Measurements from ENCODE around the gene OSBP.
"Not testable (repeated sequence)": the region's sequence is repeated elsewhere in the genome, so short reads cannot be mapped to it uniquely, and the experiment has no call there.

Gene OSBP, protein sequence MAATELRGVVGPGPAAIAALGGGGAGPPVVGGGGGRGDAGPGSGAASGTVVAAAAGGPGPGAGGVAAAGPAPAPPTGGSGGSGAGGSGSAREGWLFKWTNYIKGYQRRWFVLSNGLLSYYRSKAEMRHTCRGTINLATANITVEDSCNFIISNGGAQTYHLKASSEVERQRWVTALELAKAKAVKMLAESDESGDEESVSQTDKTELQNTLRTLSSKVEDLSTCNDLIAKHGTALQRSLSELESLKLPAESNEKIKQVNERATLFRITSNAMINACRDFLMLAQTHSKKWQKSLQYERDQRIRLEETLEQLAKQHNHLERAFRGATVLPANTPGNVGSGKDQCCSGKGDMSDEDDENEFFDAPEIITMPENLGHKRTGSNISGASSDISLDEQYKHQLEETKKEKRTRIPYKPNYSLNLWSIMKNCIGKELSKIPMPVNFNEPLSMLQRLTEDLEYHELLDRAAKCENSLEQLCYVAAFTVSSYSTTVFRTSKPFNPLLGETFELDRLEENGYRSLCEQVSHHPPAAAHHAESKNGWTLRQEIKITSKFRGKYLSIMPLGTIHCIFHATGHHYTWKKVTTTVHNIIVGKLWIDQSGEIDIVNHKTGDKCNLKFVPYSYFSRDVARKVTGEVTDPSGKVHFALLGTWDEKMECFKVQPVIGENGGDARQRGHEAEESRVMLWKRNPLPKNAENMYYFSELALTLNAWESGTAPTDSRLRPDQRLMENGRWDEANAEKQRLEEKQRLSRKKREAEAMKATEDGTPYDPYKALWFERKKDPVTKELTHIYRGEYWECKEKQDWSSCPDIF

DNA sequence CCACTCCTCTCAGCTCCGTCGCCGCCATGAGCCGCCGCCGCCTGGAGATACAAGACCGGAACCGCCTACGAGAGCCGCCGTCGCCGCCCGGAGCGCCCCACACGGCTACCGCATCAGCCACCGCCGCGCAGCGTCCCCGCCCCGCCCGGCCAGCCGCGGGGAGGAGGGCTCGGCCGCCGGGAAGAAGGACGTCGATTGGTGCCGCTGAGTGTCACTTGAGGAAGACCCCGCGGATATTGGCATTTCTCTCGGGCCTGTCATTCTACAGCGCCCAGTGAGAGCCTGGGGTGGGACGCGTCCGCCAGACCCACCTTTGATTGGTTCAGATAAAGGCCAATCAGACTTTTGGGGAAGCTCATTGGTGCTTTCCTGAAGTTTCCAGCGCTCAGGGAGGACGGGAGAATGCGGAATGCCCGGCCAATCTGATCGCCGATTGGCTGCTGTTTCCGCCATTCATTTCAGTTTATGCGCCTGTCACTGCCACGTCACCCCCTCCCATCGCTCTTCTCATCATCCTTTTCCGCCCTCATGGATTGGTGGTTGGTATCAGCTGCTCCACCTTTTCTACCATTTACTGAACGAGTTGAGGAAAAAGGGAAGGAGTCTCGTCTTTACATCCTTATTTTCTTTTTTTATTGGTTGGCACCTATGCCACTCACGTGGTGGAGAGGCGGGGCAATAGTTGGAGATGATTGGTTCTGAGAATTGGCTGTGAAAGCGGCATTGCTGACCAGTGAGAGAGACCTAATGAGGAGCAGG, at the start of gene OSBP:
OSBP (minus strand) TSS at position 138 of the 759 bp plus-strand sequence; CDS start at position 28, 110 bp downstream.
- DNase-seq (ENCODE audit: low spot score), result peak; percentile 100

DNA sequence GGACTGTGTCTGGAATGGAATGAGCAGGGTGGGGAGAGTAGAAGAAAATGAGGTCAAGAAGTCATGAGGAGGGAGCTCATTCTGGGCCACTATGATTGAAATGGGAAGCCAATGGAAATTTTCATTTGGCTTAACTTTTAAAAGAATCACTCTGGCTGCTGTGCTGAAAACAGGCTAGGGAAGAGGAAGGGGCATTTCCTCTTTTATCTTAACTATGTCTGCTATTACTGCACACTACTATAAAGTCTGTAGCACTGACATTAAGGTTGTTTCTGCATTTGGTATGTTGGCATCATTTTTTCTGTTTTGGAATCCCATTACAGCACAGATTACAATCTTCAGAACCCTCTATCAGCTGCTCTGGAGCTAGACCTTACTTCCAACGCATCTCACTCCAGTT, 45.0 kb upstream of the OSBP start:
- no peak for DNase-seq (ENCODE audit: low spot score)

DNA sequence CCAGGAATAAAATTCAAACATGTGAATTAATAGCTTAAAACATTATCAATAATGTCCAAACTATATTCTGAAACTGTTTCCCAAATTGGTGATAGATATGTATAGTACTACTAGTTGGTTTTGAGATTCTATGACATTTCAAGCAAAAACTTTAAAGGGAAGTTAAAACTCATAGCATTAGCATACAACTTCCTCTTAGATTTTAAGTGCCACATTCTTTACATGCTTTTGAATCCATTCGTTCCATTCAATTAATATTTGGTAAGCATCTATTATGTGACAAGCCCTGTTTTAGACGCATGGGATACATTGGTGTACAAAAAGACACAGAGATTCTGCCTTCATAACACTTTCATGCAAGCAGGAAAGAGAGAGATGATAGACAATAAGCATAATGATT, 44.4 kb upstream of the OSBP start:
- DNase-seq (ENCODE audit: low spot score), result peak; percentile 28

DNA sequence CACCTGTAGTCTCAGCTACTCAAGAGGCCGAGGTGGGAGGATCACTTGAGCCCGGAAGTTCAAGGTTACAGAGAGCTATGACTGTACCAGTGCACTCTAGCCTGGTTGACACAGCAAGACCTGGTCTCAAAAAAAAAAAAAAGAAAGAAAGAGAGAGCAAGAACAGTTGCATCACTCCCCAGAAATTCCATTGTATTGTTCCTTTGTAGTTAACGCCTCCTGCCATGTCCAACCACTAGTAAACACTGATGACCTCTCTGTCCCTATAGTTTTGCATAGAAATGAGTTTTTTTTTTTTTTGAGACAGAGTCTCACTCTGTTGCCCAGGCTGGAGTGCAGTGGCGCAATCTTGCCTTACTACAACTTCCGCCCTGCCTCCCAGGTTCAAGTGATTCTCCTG, 42.5 kb upstream of the OSBP start:
- DNase-seq (ENCODE audit: low spot score), result no peak

DNA sequence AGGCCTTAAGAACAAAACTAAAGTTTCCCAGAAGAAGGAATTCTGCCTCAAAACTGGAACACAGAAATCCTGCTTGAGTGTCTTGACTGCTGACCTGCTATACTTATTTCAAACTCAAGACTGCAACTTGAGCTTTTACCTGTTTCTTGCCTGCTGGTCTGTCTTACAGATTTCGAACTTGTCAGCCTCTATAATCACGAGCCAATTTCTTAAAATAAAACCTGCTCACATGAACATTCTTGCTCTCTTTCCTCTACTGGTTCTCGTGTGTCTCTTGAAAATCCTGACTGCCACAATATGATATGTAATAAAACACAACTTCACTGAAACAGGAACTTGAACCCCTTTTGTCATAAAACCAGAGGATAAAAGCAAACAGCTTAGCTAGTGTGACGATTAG, 39.3 kb upstream of the OSBP start:
- DNase-seq (ENCODE audit: low spot score), result no peak

DNA sequence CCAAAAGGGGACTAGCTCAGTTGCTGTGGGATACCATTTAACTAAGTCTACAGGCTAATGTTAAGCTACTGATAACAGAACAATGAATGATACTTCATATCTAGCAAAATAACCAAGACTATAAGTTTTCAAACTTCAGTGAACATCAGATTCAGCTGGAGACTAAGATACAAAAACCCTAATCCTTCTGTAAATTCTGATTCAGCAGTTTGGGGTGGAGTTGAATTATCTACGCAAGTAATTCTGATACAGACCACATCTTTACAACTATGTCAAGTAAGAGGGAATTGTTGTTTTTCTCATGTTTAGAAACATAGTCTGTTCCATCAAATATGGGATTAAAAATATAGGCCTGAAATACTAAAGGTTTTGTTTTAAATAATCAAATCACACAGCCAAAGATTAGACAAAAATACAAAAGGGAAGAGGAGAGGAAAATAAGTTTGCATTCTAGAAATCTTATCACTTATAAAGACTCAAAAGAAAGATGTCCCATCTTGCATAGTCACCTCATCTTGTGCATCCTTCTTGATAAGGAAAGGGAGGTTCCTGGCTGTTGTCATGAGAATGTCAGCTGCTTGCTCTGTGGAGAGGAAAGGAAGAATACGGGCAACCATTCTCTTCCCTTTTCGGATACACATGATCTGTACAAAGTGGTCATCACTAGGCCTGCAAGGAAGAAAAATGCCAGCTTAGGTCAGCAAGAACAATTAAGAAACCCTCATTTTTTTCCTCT, 31.8 kb upstream of the OSBP start:
- DNase-seq (ENCODE audit: low spot score), result no peak

DNA sequence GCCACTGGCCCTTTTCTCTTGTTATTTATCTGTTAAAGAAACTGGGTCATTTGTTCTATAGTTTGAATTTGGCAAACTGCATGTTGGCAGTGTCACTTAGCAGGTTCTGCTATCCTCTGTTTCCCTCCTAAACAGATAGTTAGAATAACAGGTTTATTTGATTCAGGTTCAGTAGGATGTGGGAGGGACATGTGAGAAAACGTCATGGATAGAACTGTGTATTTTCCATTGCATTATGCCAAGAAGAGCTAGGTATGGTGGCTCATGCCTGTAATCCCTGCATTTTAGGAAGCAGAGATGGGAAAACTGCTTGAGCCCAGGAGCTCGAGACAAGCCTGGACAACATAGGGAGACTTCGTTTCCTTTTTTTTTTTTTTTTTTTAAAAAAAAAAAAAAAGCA, 29.0 kb upstream of the OSBP start:
- DNase-seq (ENCODE audit: low spot score), result no peak

DNA sequence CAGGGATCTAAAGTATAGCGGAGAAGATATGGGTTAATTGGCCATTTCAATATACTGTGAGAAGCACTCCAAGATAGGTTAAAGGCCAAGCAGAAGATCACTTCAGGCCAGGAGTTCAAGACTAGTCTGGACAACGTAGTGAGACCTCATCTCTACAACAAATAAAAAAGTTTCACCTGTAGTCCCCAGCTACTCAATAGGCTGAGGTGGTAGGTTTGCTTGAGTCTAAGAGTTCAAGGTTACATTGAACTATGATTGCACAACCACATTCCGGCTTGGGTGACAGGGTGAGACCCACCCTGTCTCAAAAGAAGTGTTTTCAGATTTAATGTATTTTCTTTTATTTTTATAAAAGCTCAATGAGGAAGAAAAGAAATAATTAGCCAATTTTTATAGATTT, 27.8 kb upstream of the OSBP start:
- no peak for DNase-seq (ENCODE audit: low spot score)

DNA sequence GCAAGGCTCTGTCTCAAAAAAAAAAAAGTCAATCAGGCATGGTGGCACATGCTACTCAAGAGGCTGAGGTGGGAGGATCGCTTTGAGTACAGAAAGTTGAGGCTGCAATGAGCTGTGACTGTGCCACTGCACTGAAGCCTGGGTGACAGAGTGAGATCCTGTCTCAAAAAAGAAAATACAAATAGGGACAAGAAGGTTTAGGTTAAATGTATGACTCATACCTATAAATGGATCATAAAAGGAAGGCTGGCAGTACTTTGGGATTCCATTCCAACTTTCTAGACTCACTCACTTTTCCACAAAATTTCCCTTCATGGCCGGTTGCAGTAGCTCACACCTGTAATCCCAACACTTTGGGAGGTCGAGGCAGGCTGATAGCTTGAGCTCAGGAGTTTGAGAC, 25.6 kb upstream of the OSBP start:
- no peak for DNase-seq (ENCODE audit: low spot score)

DNA sequence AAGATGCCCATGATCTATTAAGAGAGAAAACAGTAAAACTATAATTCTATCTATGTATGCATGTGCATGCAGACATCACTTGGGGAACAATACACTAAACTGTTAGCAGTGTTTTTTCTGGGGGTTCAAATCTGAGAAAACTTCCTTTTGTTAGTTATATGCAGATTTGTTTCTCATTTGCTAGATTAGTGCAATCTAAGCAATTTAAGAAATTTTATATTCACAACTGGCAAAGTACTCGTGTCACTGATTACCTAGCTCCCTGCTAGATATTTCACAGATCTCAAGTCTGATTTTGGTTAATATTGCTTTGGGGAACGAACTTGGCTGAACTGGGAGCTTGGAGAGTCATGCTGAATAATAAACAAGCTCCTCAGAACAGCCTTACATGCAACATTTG, 14.9 kb upstream of the OSBP start:
- no peak for DNase-seq (ENCODE audit: low spot score)

DNA sequence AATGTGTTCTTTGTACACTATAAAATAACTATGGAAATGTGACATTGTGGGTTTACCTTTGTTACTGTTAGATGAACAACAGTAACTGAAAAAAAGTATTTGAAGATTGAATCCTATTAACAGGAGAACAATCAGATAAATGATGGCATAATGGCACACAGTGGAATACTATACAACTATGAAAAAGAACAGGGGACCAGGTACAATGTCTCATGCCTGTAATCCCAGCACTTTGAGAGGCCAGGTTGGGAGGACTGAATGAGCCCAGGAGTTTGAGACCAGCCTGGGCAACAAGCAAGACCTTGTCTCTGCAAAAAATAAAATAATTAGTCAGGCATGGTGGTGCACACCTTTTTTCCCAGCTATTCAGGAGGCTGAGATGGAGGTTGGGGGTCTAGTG, 14.4 kb upstream of the OSBP start:
- no peak for DNase-seq (ENCODE audit: low spot score)

DNA sequence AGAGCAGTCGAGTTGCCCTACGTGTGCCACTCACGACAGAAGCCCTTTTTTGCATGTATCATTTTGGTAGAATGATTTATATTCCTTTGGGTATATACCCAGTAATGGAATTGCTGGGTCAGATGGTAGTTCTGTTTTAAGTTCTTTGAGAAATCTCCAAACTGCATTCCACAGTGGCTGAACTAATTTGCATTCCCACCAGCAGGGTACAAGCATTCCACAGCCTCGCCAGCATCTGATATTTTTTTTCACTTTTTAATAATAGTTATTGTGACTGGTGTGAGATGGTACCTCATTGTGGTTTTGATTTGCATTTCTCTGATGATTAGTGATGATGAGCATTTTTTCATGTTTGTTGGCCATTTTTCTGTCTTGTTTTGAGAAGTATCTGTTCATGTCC, 11.4 kb upstream of the OSBP start:
- not testable (repeated sequence) for DNase-seq (ENCODE audit: low spot score)

DNA sequence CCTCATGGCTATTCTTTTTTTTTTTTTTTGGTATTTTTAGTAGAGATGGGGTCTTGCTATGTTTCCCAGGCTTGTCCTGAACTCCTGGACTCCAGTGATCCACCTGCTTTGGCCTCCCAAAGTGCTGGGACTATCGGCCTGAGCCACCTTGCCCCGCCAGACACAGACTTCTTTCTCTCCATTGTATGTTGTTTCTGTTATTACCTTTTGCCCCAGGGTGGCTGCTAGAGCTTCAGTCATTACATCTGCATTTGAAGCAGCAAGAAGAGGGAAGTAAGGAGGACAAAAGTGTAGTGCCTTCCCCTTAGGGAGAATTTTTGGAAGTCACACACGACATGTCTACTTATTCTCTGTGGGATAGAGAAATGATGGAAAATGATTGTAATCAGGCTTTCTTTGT, 10.1 kb upstream of the OSBP start:
- no peak for DNase-seq (ENCODE audit: low spot score)

DNA sequence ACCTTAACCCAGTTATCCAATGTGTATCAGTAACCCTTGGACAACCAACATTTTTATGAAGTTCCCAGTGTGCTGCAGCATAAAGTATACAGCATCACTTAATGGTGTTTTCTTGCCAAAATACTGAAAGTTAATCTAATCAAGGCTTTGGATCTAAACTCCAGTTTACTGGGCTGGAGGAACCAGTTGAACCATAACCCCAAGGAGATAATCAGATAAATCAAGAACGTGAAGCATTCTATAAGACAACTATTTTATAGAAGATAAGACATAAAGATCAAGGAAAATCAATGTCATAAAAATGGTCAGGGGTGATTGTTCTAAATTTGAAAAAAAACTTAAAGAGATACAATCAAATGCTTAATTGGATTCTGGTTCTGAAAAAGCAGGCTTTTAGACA, 2.3 kb upstream of the OSBP start:
- no peak for DNase-seq (ENCODE audit: low spot score)

DNA sequence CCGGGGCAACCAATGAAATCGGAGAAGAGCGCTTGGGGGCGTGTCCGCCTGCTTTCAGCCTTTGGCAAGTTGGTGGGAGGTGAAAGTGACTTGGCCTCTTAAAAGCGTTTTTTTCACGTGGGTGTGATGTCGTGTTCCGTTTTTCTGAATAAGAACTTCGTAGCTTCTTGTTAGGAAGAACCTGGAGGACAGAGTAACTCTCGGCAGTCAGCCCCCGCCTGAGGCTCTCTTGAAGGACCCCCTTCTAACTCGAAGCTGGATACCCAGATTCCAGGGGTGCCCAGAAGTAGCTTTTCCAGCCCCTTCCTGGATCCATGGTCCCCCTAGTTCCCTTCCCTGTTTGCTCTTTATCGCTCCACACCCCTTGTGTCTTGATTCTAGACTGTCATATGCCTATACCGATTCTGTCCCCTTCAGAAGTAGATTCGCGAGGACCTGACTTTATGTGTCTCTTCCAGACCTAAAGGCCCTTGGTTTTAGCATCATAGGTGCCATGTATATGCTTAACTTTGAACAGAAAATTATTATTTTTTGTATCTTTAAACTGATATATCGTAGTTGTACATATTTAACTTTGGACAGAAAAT, 915 bp upstream of the OSBP start:
- DNase-seq (ENCODE audit: low spot score), result no peak

DNA sequence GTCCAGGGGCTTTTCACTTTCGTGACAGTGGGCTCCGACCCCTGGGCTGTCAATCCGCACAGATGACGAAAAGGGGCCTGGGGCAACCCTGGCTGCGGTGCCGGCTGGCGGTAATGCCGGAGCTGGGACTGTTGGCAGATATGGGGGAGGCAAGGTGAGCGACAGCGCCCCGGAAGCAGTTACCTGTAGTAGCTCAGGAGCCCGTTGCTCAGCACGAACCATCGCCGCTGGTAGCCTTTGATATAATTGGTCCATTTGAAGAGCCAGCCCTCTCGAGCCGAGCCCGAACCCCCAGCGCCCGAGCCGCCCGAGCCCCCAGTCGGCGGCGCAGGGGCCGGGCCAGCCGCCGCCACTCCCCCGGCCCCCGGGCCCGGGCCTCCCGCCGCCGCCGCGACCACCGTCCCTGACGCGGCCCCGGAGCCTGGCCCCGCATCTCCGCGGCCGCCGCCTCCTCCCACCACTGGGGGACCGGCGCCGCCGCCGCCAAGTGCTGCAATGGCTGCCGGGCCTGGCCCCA, 396 bp downstream of the OSBP start:
- peak; percentile 63 for DNase-seq (ENCODE audit: low spot score)

DNA sequence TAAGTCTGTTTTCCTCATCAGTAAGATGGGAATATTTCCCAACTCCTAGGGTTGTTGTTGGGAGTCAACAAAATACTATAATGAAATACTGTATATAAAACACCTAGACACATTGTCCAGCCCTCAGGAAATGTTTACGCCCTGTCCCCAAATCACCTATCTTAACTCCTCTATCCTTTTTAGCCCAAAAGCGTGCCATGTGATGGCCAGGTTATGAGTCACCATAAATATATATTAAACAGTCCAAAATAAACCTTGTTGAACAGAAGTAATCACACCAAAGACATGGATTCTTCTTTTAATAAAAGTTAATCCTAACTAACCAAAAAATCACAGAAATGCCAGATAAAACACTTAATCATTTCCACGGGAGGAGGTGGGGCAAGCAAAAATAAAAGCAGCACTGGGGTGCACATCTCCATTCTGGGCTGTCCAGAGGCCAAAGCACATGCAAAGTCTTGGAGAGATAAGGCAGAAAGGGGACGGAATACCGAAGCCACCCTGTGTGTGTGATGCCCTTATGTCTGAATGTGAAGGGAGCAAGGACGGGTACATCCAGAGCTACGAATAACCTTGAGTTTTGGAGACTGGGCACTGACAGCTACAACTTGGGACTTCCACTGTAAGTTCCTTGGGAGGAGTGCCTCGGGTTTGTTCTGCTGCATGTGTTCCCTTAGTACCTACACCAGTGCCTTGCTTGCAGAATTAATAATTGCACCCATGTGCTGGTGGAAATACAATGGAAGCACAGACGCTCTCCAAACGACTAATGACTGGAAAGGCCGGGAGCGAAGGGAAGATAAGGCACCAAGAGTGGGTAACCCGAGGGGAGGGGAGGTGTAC, 1.1 kb downstream of the OSBP start:
- DNase-seq (ENCODE audit: low spot score), result no peak

DNA sequence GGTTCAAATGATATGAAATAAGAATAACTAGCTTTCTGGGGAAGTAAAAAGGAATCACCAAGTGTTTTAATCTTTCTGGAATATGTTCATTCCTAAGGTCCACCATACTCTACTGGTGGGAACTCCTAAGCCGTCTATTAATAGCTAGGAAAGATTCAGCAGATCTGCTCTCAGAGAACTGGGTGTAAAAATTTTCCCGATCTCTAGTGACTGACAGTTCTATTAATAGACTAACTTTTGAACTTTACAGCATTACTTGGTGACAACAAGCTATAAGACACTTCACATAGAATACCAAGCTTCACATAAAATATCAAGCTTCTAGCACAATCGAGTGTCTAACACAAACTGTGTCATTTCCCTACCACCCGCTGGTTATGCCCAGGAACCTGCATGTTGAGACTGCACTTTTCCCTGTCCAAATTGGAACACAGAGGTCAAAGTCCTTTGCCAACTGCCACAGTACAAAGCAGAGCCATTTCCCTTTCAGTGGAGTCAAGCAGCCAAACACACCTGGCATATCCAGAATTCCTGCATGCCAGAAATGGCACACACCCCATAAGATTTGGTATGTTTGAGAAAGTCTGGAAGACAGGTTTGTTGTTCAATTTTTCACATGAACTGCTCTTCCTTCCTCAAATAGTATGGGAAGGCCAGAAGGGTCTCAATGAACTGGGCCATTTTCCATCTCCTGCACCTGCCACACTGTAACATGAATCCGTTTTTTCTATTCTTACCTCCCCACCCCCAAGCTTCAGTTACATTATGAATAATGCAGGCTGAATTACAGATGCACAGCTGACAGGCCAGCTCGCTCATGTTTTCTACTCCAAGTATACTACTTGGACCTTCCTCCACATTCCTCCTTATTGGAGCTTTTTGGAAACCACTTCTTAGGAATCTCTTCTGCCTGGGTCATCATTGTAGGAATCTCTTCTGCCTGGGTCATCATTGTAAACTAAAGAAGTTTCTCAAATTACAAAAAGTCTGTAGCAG, 3.7 kb downstream of the OSBP start:
- peak; percentile 10 for DNase-seq (ENCODE audit: low spot score)

DNA sequence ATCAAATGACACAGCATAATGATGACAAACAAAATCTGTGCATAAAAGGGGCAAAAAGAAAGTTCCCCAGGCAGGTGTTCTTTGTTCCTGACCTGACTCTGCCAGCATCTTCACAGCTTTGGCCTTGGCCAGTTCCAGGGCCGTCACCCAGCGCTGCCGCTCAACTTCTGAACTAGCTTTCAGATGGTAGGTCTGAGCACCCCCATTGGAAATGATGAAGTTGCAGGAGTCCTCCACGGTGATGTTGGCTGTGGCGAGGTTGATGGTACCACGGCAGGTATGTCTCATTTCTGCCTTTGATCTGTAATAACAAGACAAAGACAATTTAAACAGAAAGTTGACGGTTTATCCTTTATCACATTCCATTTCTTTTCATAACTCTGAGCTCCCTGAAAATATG, 5.3 kb downstream of the OSBP start:
- no peak for DNase-seq (ENCODE audit: low spot score)

Measured in kidney tubule cell (primary cell).